ENCODE measurements around the gene RNF114.

DNA sequence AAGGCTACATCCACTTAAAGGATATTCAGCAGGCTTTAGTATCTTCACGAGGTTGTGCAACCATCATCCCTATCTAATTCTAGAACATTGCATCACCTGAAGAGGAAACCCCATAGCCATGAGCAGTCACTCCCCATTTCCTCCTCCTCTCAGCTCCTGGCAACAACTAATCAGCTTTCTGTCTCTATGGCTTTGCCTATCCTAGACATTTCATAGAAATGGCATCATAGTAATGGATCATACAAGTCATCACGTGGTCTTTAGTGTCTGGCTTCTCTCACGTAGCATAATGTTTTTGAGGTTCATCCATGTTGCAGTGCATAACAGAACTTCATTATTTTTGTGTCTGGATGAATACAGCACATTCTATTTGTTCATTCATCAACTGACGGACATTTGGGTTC, 67.1 kb downstream of the RNF114 start:
- no peak for TF ChIP-seq CTCF (IDR thresholded peaks at IDR 0.05)
- TF ChIP-seq POLR2A (IDR thresholded peaks at IDR 0.05; ENCODE audit: low read depth) = no peak
- TF ChIP-seq EP300 (IDR thresholded peaks at IDR 0.05) = no peak
